ENCODE data around the gene RYR1. TPM values are rescaled to one million over a fixed set of nuclear protein-coding genes. Genes with fewer than 3 reads are reported as not detected.
"Not testable (repeated sequence)": the region's sequence is repeated elsewhere in the genome, so short reads cannot be mapped to it uniquely, and the experiment has no call there.

The RYR1 gene
- total RNA-seq, 4 donors from 2014 or later = 0.82 to 1.6 (median 1.5) TPM

GRCh38 chr19:38551450-38551813 lies 117.9 kb downstream of the RYR1 start:
- Histone ChIP-seq H3K4me3 (no peak overlapping the region), H3K36me3 (no peaks in the 10 kb centered on the region), H3K9me3 (no peaks in the 10 kb centered on the region), H3K27me3 (peaks cover 31% of the 10 kb centered on the region), H3K27ac (no peak overlapping the region), H3K4me1 (no peaks in the 10 kb centered on the region)
- ATAC-seq = no peak
- no peak for TF ChIP-seq EP300 (IDR thresholded peaks at IDR 0.05)
- no peak for TF ChIP-seq POLR2A (IDR thresholded peaks at IDR 0.05)
- no peak for TF ChIP-seq POLR2AphosphoS5 (IDR thresholded peaks at IDR 0.05)
- TF ChIP-seq CTCF (IDR thresholded peaks at IDR 0.05) = no peak
- WGBS, 2 donors (ENCODE audit: low coverage in 1 of 2) = 50 to 57% methylated on average over 2 to 6 of the region's 6 CpGs

GRCh38 chr19:38553239-38553638 lies 119.7 kb downstream of the RYR1 start:
- not testable (repeated sequence) for H3K4me1 ChIP-seq, H3K9me3 ChIP-seq, H3K27ac ChIP-seq, ATAC-seq, H3K36me3 ChIP-seq, H3K4me3 ChIP-seq
- H3K27me3 ChIP-seq = peaks cover 44% of the 10 kb centered on the region
- WGBS, 2 donors (ENCODE audit: low coverage in 1 of 2) = 88% methylated on average over 1 of the region's 1 CpG; no CpG with 5 or more reads in 1 of the 2 donors

- ATAC-seq = no peak
- TF ChIP-seq POLR2AphosphoS5 (IDR thresholded peaks at IDR 0.05) = no peak
- TF ChIP-seq CTCF (IDR thresholded peaks at IDR 0.05) = no peak
- no peak for TF ChIP-seq EP300 (IDR thresholded peaks at IDR 0.05)
- TF ChIP-seq POLR2A (IDR thresholded peaks at IDR 0.05) = no peak
- H3K27ac ChIP-seq = no peak overlapping the region
- H3K36me3 ChIP-seq = no peaks in the 10 kb centered on the region
- H3K4me1 ChIP-seq = no peaks in the 10 kb centered on the region
- H3K9me3 ChIP-seq = peaks cover 0 to 9% (median 0%) of the 10 kb centered on the region in 3 donors
- WGBS, 2 donors (ENCODE audit: low coverage in 1 of 2) = 56 to 73% methylated on average over 3 of the region's 3 CpGs
- no peak overlapping the region for H3K4me3 ChIP-seq
- peaks cover 44% of the 10 kb centered on the region for H3K27me3 ChIP-seq
Measured at GRCh38 chr19:38554676-38555141, 121.2 kb downstream of the RYR1 start.

- no peaks in the 10 kb centered on the region for H3K4me1 ChIP-seq
- peaks cover 0 to 9% (median 0%) of the 10 kb centered on the region in 3 donors for H3K9me3 ChIP-seq
- no peak overlapping the region for H3K27ac ChIP-seq
- peaks cover 44% of the 10 kb centered on the region for H3K27me3 ChIP-seq
- H3K4me3 ChIP-seq = no peak overlapping the region
- TF ChIP-seq POLR2AphosphoS5 (IDR thresholded peaks at IDR 0.05) = no peak
- TF ChIP-seq POLR2A (IDR thresholded peaks at IDR 0.05) = no peak
- TF ChIP-seq EP300 (IDR thresholded peaks at IDR 0.05) = no peak
- no peak for TF ChIP-seq CTCF (IDR thresholded peaks at IDR 0.05)
- H3K36me3 ChIP-seq = no peaks in the 10 kb centered on the region
- WGBS, 2 donors (ENCODE audit: low coverage in 1 of 2) = 67 to 74% methylated on average over 3 to 8 of the region's 8 CpGs
- ATAC-seq = no peak
Measured at GRCh38 chr19:38555200-38555599, 121.7 kb downstream of the RYR1 start.

GRCh38 chr19:38556521-38557174 lies 123.2 kb downstream of the RYR1 start:
- no peaks in the 10 kb centered on the region for H3K4me1 ChIP-seq
- peaks cover 40% of the 10 kb centered on the region for H3K27me3 ChIP-seq
- H3K36me3 ChIP-seq = no peaks in the 10 kb centered on the region
- ATAC-seq = no peak
- 26 to 86% methylated on average over 1 to 4 of the region's 7 CpGs for WGBS, 2 donors (ENCODE audit: low coverage in 1 of 2)
- no peak overlapping the region for H3K27ac ChIP-seq
- peaks cover 0 to 9% (median 0%) of the 10 kb centered on the region in 3 donors for H3K9me3 ChIP-seq
- no peak overlapping the region for H3K4me3 ChIP-seq
- TF ChIP-seq POLR2A (IDR thresholded peaks at IDR 0.05) = no peak
- TF ChIP-seq EP300 (IDR thresholded peaks at IDR 0.05) = no peak
- no peak for TF ChIP-seq POLR2AphosphoS5 (IDR thresholded peaks at IDR 0.05)
- TF ChIP-seq CTCF (IDR thresholded peaks at IDR 0.05) = no peak

All from gastroesophageal sphincter (tissue), 4 donors.